IMR-90 (cell line): ENCODE results near the gene JSRP1. TPM values are rescaled to one million over a fixed set of nuclear protein-coding genes. Genes with fewer than 3 reads are reported as not detected.
A peak's percentile ranks its signal among the peaks of the same experiment; 100 is the strongest.

Experiments
- ATAC-seq: fragments of 200-7000 bp; cut with Tn5 transposase; 2 replicates; pipeline ENCODE4 v1.9.1; 2020; ENCODE audit warnings: low read depth, mild to moderate bottlenecking, moderate library complexity
- BruUV-seq: library from RNA; stranded (reverse); fragments of 400-500 nt; replicated peaks from 2 replicates; lab custom pipeline; 2021; lab: Mats Ljungman, UMichigan
- CTCF ChIA-PET: fragments of 300-600 bp; formaldehyde crosslinking; extraction: SDS; loops from one replicate; lab custom pipeline; 2021; ENCODE audit warnings: antibody characterized with exemption; lab: Yijun Ruan, JAX
- POLR2A ChIA-PET: fragments of 300-600 bp; sonication (Branson Sonifier 250); formaldehyde crosslinking; loops from one replicate; lab custom pipeline; 2022; ENCODE audit warnings: antibody characterized with exemption; ENCODE audit not compliant: unreplicated experiment; lab: Charles Lee
- DNase-seq: peaks from one replicate; pipeline ENCODE4 v3.0.0; 2013
- H2AFZ ChIP-seq: replicated peaks from 2 replicates; pipeline ENCODE3; 2013; ENCODE audit warnings: low read length, mild to moderate bottlenecking; ENCODE audit not compliant: poor library complexity
- H2AK5ac ChIP-seq: 2 replicates; pipeline ENCODE4 v1.6.1; 2013; ENCODE audit warnings: low read depth, low read length, inconsistent platforms
- H2AK9ac ChIP-seq: replicated peaks from 2 replicates; pipeline ENCODE3; 2013; ENCODE audit warnings: mild to moderate bottlenecking, low read depth, low read length, moderate library complexity; ENCODE audit not compliant: poor library complexity
- H2BK120ac ChIP-seq: 2 replicates; pipeline ENCODE4 v1.6.1; 2013; ENCODE audit warnings: low read depth, low read length, inconsistent platforms
- H2BK15ac ChIP-seq: 3 replicates; pipeline ENCODE4 v1.6.1; 2013; ENCODE audit warnings: low read depth, low read length, inconsistent platforms
- H2BK20ac ChIP-seq: 2 replicates; pipeline ENCODE4 v1.6.1; 2013; ENCODE audit warnings: low read depth, mild to moderate bottlenecking, inconsistent platforms, low read length, moderate library complexity
- H2BK5ac ChIP-seq: 2 replicates; pipeline ENCODE4 v1.6.1; 2013; ENCODE audit warnings: mild to moderate bottlenecking, low read depth, low read length, inconsistent platforms; ENCODE audit not compliant: poor library complexity, severe bottlenecking
- H3K14ac ChIP-seq: replicated peaks from 2 replicates; pipeline ENCODE4 v1.6.1; 2013; ENCODE audit warnings: low read depth, low read length, inconsistent platforms
- H3K18ac ChIP-seq: 2 replicates; pipeline ENCODE4 v1.6.1; 2013; ENCODE audit warnings: low read depth, low read length, control low read depth
- H3K23ac ChIP-seq: 2 replicates; pipeline ENCODE4 v1.6.1; 2013; ENCODE audit warnings: low read depth, low read length, inconsistent platforms
- H3K27ac ChIP-seq: 2 replicates; pipeline ENCODE4 v1.5.1; 2013; ENCODE audit warnings: mild to moderate bottlenecking, control low read depth, low read length; ENCODE audit not compliant: insufficient read depth
- H3K27me3 ChIP-seq: 2 replicates; pipeline ENCODE4 v1.6.1; 2013; ENCODE audit warnings: low read length; ENCODE audit not compliant: control insufficient read depth, insufficient read depth
- H3K36me3 ChIP-seq: 2 replicates; pipeline ENCODE4 v1.6.1; 2013; ENCODE audit warnings: low read length, mixed read lengths; ENCODE audit not compliant: control insufficient read depth, insufficient read depth
- H3K4ac ChIP-seq: 2 replicates; pipeline ENCODE4 v1.6.1; 2013; ENCODE audit warnings: low read depth, low read length, inconsistent platforms
- H3K4me1 ChIP-seq: 2 replicates; pipeline ENCODE4 v1.6.1; 2013; ENCODE audit warnings: low read length, mixed read lengths; ENCODE audit not compliant: control insufficient read depth, insufficient read depth
- H3K4me2 ChIP-seq: 2 replicates; pipeline ENCODE4 v1.6.1; 2013; ENCODE audit warnings: low read depth, mild to moderate bottlenecking, control low read depth, low read length, moderate library complexity
- H3K4me3 ChIP-seq: 2 replicates; pipeline ENCODE4 v1.5.1; 2013; ENCODE audit warnings: low read depth, mild to moderate bottlenecking, control low read depth, low read length, moderate library complexity; ENCODE audit not compliant: insufficient read depth
- H3K56ac ChIP-seq: 2 replicates; pipeline ENCODE4 v1.6.1; 2013; ENCODE audit warnings: low read length, inconsistent platforms; ENCODE audit not compliant: insufficient read depth; ENCODE audit errors: extremely low read depth
- H3K79me1 ChIP-seq, 2 experiments: 2 replicates each; pipeline ENCODE4 v1.6.1; 2013; ENCODE audit warnings: low read length in 2 of 2, inconsistent platforms in 1 of 2, low read depth in 1 of 2
- H3K9ac ChIP-seq: 2 replicates; pipeline ENCODE4 v1.6.1; 2013; ENCODE audit warnings: low read depth, low read length, control low read depth
- H3K9me1 ChIP-seq: 2 replicates; pipeline ENCODE4 v1.6.1; 2013; ENCODE audit warnings: low read length, inconsistent platforms; ENCODE audit not compliant: insufficient read depth
- H3K9me3 ChIP-seq: 2 replicates; pipeline ENCODE4 v1.6.1; 2013; ENCODE audit warnings: low read length; ENCODE audit not compliant: control insufficient read depth, insufficient read depth
- H4K20me1 ChIP-seq: 2 replicates; pipeline ENCODE4 v1.6.1; 2013; ENCODE audit warnings: low read length, inconsistent platforms; ENCODE audit not compliant: insufficient read depth
- H4K5ac ChIP-seq: 2 replicates; pipeline ENCODE4 v1.6.1; 2013; ENCODE audit warnings: mild to moderate bottlenecking, low read depth, low read length, control low read depth
- H4K8ac ChIP-seq, 2 experiments: 2 replicates each; pipeline ENCODE4 v1.6.1; 2013; ENCODE audit warnings: low read depth in 2 of 2, low read length in 2 of 2, control low read depth in 1 of 2, inconsistent platforms in 1 of 2
- H4K91ac ChIP-seq: 2 replicates; pipeline ENCODE4 v1.6.1; 2013; ENCODE audit warnings: low read depth, low read length, inconsistent platforms; ENCODE audit not compliant: insufficient read depth
- BHLHE40 ChIP-seq: fragments of 150-350 bp; IDR thresholded peaks from 2 replicates; pipeline ENCODE4 v1.6.1; 2016; ENCODE audit warnings: mild to moderate bottlenecking, low read depth, low read length
- CHD1 ChIP-seq: IDR thresholded peaks from 2 replicates; pipeline ENCODE4 v1.6.1; 2012; ENCODE audit warnings: low read depth, low read length, improper control_type of control experiment
- CTCF ChIP-seq: conservative IDR thresholded peaks from 2 replicates; pipeline ENCODE4 v1.5.1; 2012; ENCODE audit warnings: mild to moderate bottlenecking, low read depth, low read length, improper control_type of control experiment
- ELK1 ChIP-seq: fragments of 150-350 bp; IDR thresholded peaks from 2 replicates; pipeline ENCODE4 v1.6.1; 2016; ENCODE audit warnings: low read depth, mild to moderate bottlenecking, low read length, moderate library complexity, borderline replicate concordance
- FOS ChIP-seq: fragments of 150-350 bp; IDR thresholded peaks from 2 replicates; pipeline ENCODE4 v1.6.1; 2016; ENCODE audit warnings: low read depth, low read length
- MAFK ChIP-seq: IDR thresholded peaks from 2 replicates; pipeline ENCODE4 v1.6.1; 2012; ENCODE audit warnings: low read depth, low read length, improper control_type of control experiment
- MXI1 ChIP-seq: IDR thresholded peaks from 2 replicates; pipeline ENCODE4 v1.6.1; 2012; ENCODE audit warnings: low read depth, mild to moderate bottlenecking, low read length, moderate library complexity, borderline replicate concordance
- NFE2L2 ChIP-seq: fragments of 150-350 bp; IDR thresholded peaks from 2 replicates; pipeline ENCODE4 v1.6.1; 2016; ENCODE audit warnings: low read depth, mild to moderate bottlenecking, low read length
- RAD21 ChIP-seq: IDR thresholded peaks from 2 replicates; pipeline ENCODE4 v1.6.1; 2012; ENCODE audit warnings: low read length, improper control_type of control experiment
- RCOR1 ChIP-seq: IDR thresholded peaks from 2 replicates; pipeline ENCODE4 v1.6.1; 2012; ENCODE audit warnings: mild to moderate bottlenecking, low read length, improper control_type of control experiment; ENCODE audit not compliant: insufficient replicate concordance
- RFX5 ChIP-seq: IDR thresholded peaks from 2 replicates; pipeline ENCODE4 v1.8.0; 2012; ENCODE audit warnings: low read depth, mild to moderate bottlenecking, low read length, moderate library complexity
- USF2 ChIP-seq: fragments of 150-350 bp; IDR thresholded peaks from 2 replicates; pipeline ENCODE4 v1.6.1; 2017; ENCODE audit warnings: mild to moderate bottlenecking, antibody characterized with exemption, low read length, low read depth
- WGBS, 2 experiments: methylation state at CpG; one replicate each; pipeline versions ENCODE4 v1.1.5 to v1.1.7; 2013; ENCODE audit warnings: missing lambda C conversion rate in 2 of 2; ENCODE audit not compliant: insufficient read length in 1 of 2; ENCODE audit errors: extremely low coverage in 2 of 2; 5-methylcytosine and 5-hydroxymethylcytosine counted together
- dilution Hi-C: fragments of 300-500 bp; cut with HindIII; formaldehyde crosslinking; loops from one replicate; pipeline ENCODE4 v1.14.3; 2018; ENCODE audit warnings: low sequenced_read_pairs; ENCODE audit not compliant: unreplicated experiment
- in situ Hi-C: fragments of 300-500 bp; cut with MboI; formaldehyde crosslinking; loops from 3 replicates; pipeline ENCODE4 v1.14.3; 2019; ENCODE audit warnings: low sequenced_read_pairs, inconsistent platforms, mixed read lengths
- intact Hi-C: fragments of 100-400 bp; cut with micrococcal nuclease; formaldehyde crosslinking; loops from 2 replicates; pipeline ENCODE4 v1.10.0; 2022
- polyA plus RNA-seq, 3 experiments: library from polyadenylated mRNA; depleted of rRNA; stranded (reverse); fragments of >200 nt; gene quantifications; 2 replicates each; pipeline ENCODE4 v1.2.3, GENCODE V29; 2012; ENCODE audit warnings: low replicate concordance in 1 of 3
- total RNA-seq: library from RNA; depleted of rRNA; stranded (reverse); fragments of >200 nt; gene quantifications from 2 replicates; pipeline ENCODE4 v1.2.3, GENCODE V29; 2012

The JSRP1 gene
- total and polyA plus RNA-seq, 2 of the 4 experiments (the other 2 are of a cell fraction) = not detected

GRCh38 chr19:2270423-2271233, 14.4 kb upstream of the JSRP1 start:
- DNase-seq = peak; percentile 84
- Histone ChIP-seq H3K4me1 (peaks cover 18% of the 10 kb centered on the region), H3K27me3 (no peaks in the 10 kb centered on the region), H2AFZ (peak overlapping the region; percentile 70), H2BK20ac (no peak overlapping the region), H3K9ac (peak overlapping the region; percentile 97), H2AK5ac (peak overlapping the region; percentile 70), H3K23ac (peak overlapping the region; percentile 17; the same call in 1 of the 2 replicates), H2BK120ac (no peak overlapping the region), H3K9me1 (no peaks in the 10 kb centered on the region; the same call in 1 of the 2 replicates), H4K20me1 (peaks cover 63% of the 10 kb centered on the region), H3K4me3 (peak overlapping the region; percentile 71), H3K56ac (peak overlapping the region; percentile 38), H3K18ac (no peak overlapping the region; the same call in 1 of the 2 replicates), H3K27ac (peak overlapping the region; percentile 90), H4K8ac (peak overlapping the region in 1 of 2 experiments; percentile 43; a peak in 1 of 4 replicates), H3K4ac (peak overlapping the region; percentile 89), H2BK5ac (peak overlapping the region; percentile 67), H3K79me1 (peaks cover 7 to 45% of the 10 kb centered on the region in 2 experiments), H2AK9ac (peak overlapping the region; percentile 95), H3K9me3 (no peaks in the 10 kb centered on the region), H3K36me3 (peaks cover 30% of the 10 kb centered on the region), H3K4me2 (peak overlapping the region; percentile 56), H2BK15ac (no peak overlapping the region), H4K5ac (no peak overlapping the region), H3K14ac (peak overlapping the region; percentile 92), H4K91ac (peak overlapping the region; percentile 44)
- dilution Hi-C loops (no loop called here), in situ Hi-C loops (loop anchor here (10.0 kb wide), 1 partner anchor 344 kb away; no protein-coding TSS in a partner anchor), intact Hi-C loops (loop anchor here (5.0 kb wide), 1 partner anchor 113 kb away; no protein-coding TSS in a partner anchor)
- BruUV-seq = no TSS peak
- peak; percentile 25 for ATAC-seq
- ChIA-PET CTCF (interaction anchor here (1.0 kb wide), 1 partner anchor 115 kb away, joined by 4 read pairs; no protein-coding TSS in a partner anchor), POLR2A (interaction anchor here (0.5 to 1.0 kb wide), 6 partner anchors 11 to 115 kb away, joined by 3 to 8 read pairs (median 4); partner anchors contain the start of gene DOT1L)
- 0% methylated on average over 56 of the region's 88 CpGs; no CpG with 5 or more reads in 1 of the 2 experiments for WGBS, 2 experiments
- TF ChIP-seq USF2 (no peak), RCOR1 (no peak), RAD21 (no peak), FOS (no peak), MXI1 (peak; percentile 9; the same call in 1 of the 2 replicates), MAFK (no peak), BHLHE40 (no peak), RFX5 (no peak), NFE2L2 (no peak), CHD1 (no peak; the same call in 1 of the 2 replicates), ELK1 (no peak), CTCF (no peak)
